Measurements from ENCODE around the gene GDPGP1. TPM values are rescaled to one million over a fixed set of nuclear protein-coding genes. Genes with fewer than 3 reads are reported as not detected.

Gene GDPGP1
- total RNA-seq, 1 experiment from 2014 or later, result 15.4 TPM

- TF ChIP-seq ZBTB33 (IDR thresholded peaks at IDR 0.05; ENCODE audit: extremely low read depth, insufficient replicate concordance, low read length) (no peak), SIN3A (IDR thresholded peaks at IDR 0.05; ENCODE audit: low read depth) (no peak), CBX3 (IDR thresholded peaks at IDR 0.05; ENCODE audit: low read depth) (no peak), TCF7L2 (IDR thresholded peaks at IDR 0.05; ENCODE audit: borderline replicate concordance, extremely low read depth, insufficient read depth, insufficient read length) (no peak), ZFX (IDR thresholded peaks at IDR 0.05) (no peak), EZH2 (IDR thresholded peaks at IDR 0.05) (no peak)
Measured at GRCh38 chr15:90231028-90232017, 2.7 kb upstream of the GDPGP1 start (continued).

GRCh38 chr15:90232196-90232595 is 1.8 kb upstream of the GDPGP1 start:
- Histone ChIP-seq H3K4me2 (ENCODE audit: low read length) (peak overlapping the region; percentile 89), H3K36me3 (ENCODE audit: control insufficient read depth in 1 of 2, insufficient read depth in 2 of 2, low read length in 2 of 2) (peaks cover 18 to 34% of the 10 kb centered on the region in 2 experiments), H3K4me1 (ENCODE audit: control insufficient read depth in 1 of 2, insufficient read depth in 2 of 2, low read length in 2 of 2) (peaks cover 9 to 43% of the 10 kb centered on the region in 2 experiments; a peak in 3 of 4 replicates), H3K9me2 (ENCODE audit: insufficient read depth) (no peaks in the 10 kb centered on the region), H3K27ac (ENCODE audit: low read depth, low read length) (no peak overlapping the region), H2AFZ (ENCODE audit: low read depth, low read length, poor library complexity, severe bottlenecking) (no peak overlapping the region), H4K20me1 (ENCODE audit: insufficient read depth) (no peaks in the 10 kb centered on the region), H3K27me3 (ENCODE audit: insufficient read depth, low read length) (no peaks in the 10 kb centered on the region), H3K79me2 (ENCODE audit: insufficient read depth, low read length) (peaks cover 15% of the 10 kb centered on the region), H3K9ac (ENCODE audit: low read length) (peak overlapping the region; percentile 85), H3K9me3 (ENCODE audit: control insufficient read depth in 1 of 2, insufficient read depth in 1 of 2, low read depth in 1 of 2, low read length in 2 of 2) (no peaks in the 10 kb centered on the region), H3K4me3 (replicated peaks in 1 of 2; ENCODE audit: low read depth in 1 of 2, low read length in 2 of 2) (peak overlapping the region; percentile 67 to 87)
- no peak for ATAC-seq
- ChIA-PET POLR2A (interaction anchor here (1.4 kb wide), 1 partner anchor 20 kb away, joined by 4 read pairs; no protein-coding TSS in a partner anchor), RAD21 (ENCODE audit: low non-redundant PET in 1 of 2, low total read pairs in 2 of 2, uncharacterized antibody in 2 of 2, unreplicated experiment in 2 of 2) (interaction anchor here in 1 of 2 experiments (1.3 kb wide), 1 partner anchor 89 kb away, joined by 3 read pairs; no protein-coding TSS in a partner anchor), CTCF (interaction anchor here (1.9 to 2.7 kb wide), 3 partner anchors 11 to 88 kb away, joined by 9 to 26 read pairs (median 15); no protein-coding TSS in a partner anchor)
- intact Hi-C loops (cut with micrococcal nuclease), result no loop called here
- no TSS peak for BruUV-seq (replicated peaks)
- no peak for DNase-seq (ENCODE audit: low read depth, low spot score)
- no peak for TF ChIP-seq EZH2 (IDR thresholded peaks at IDR 0.05)

Measured in HCT116 (cell line).